GM12891 (cell line): ENCODE data around the gene LRRC53.

ENCODE experiments used
- POLR2A ChIP-seq: IDR thresholded peaks from 2 replicates; pipeline ENCODE4 v1.6.1; 2011; ENCODE audit warnings: low read depth, low read length, control low read depth
- POLR2AphosphoS5 ChIP-seq: IDR thresholded peaks from 2 replicates; pipeline ENCODE4 v1.6.1; 2011; ENCODE audit warnings: low read depth, low read length, control low read depth

- TF ChIP-seq POLR2A (no peak), POLR2AphosphoS5 (no peak)
Measured at GRCh38 chr1:74455390-74455789, 57.0 kb downstream of the LRRC53 start.
